Sigmoid colon (tissue), 7 donors: ENCODE data around the gene CIZ1. TPM values are rescaled to one million over a fixed set of nuclear protein-coding genes. Genes with fewer than 3 reads are reported as not detected.

Experiments used
- DNase-seq: peaks from one replicate; pipeline ENCODE4 v3.0.0-alpha.2; 2019
- H3K27ac ChIP-seq, 4 donors: fragments of 200-600 bp; sonication (generic); one replicate each; pipeline ENCODE4 v1.5.1; 2016 to 2019; ENCODE audit warnings: mild to moderate bottlenecking in 1 of 4
- H3K27me3 ChIP-seq, 3 donors: fragments of 200-600 bp; sonication (generic); one replicate each; pipeline ENCODE4 v1.5.1; 2019; ENCODE audit warnings: mild to moderate bottlenecking in 1 of 3
- H3K36me3 ChIP-seq, 4 donors: fragments of 200-600 bp; sonication (generic); one replicate each; pipeline ENCODE4 v1.5.1; 2016 to 2019
- H3K4me1 ChIP-seq, 4 donors: fragments of 200-600 bp; sonication (generic); one replicate each; pipeline ENCODE4 v1.5.1; 2017 to 2019
- H3K4me3 ChIP-seq, 4 donors: fragments of 200-600 bp; sonication (generic); one replicate each; pipeline ENCODE4 v1.5.1; 2017 to 2019; ENCODE audit warnings: mild to moderate bottlenecking in 2 of 4, moderate library complexity in 1 of 4
- H3K9me3 ChIP-seq, 4 donors: fragments of 200-600 bp in 3 of 4; sonication (generic) in 3 of 4; one replicate each; pipeline versions ENCODE4 v1.5.1 to v1.6.1; 2013 to 2019
- EP300 ChIP-seq, 4 donors: sonication (generic); formaldehyde crosslinking; IDR thresholded peaks; one replicate each; pipeline ENCODE4 v1.6.1; 2017; ENCODE audit warnings: antibody characterized with exemption in 4 of 4
- POLR2A ChIP-seq, 2 donors: fragments of 450-650 bp; IDR thresholded peaks; one replicate each; pipeline ENCODE4 v1.6.1; 2016; ENCODE audit warnings: antibody characterized with exemption in 2 of 2, mild to moderate bottlenecking in 2 of 2, moderate library complexity in 2 of 2
- POLR2AphosphoS5 ChIP-seq, 4 donors: sonication (generic); formaldehyde crosslinking; IDR thresholded peaks; one replicate each; pipeline ENCODE4 v1.6.1; 2017; ENCODE audit warnings: antibody characterized with exemption in 4 of 4
- WGBS, 2 donors: extraction: QIAGEN DNeasy Blood & Tissue Kit; methylation state at CpG; one replicate each; pipeline ENCODE4 v1.1.7; 2013; 5-methylcytosine and 5-hydroxymethylcytosine counted together
- intact Hi-C: fragments of 100-400 bp; cut with DNase I; formaldehyde crosslinking; loops from one replicate; pipeline ENCODE4 v1.15.1; 2023
- polyA plus RNA-seq, 3 donors: library from polyadenylated mRNA; stranded (reverse); fragments of 200-250 nt; gene quantifications; one replicate each; pipeline ENCODE4 v1.2.3, GENCODE V29; 2013
- total RNA-seq, 4 donors: library from RNA; depleted of rRNA; stranded (reverse); fragments of >200 nt; gene quantifications; one replicate each; pipeline ENCODE4 v1.1.0, GENCODE V29; 2016
- TF ChIP-seq, protein P1 (sequence below), 4 experiments: fragments of 450-650 bp in 3 of 4; fragments of 200-600 bp in 1 of 4; IDR thresholded peaks; one replicate each; pipeline ENCODE4 v1.5.1; 2016 to 2019; ENCODE audit warnings: antibody characterized with exemption in 4 of 4, mild to moderate bottlenecking in 3 of 4, moderate library complexity in 2 of 4
- donor health status: healthy with polysubstance abuse.
- donor health status: Bipolar disorder and iron deficiency.
- donor health status: healthy.

The CIZ1 gene
- total and polyA plus RNA-seq, 7 donors: 25.7 to 116 (median 60.2) TPM

- TF ChIP-seq POLR2A (IDR thresholded peaks at IDR 0.05): no peak
- TF ChIP-seq, protein P1, sequence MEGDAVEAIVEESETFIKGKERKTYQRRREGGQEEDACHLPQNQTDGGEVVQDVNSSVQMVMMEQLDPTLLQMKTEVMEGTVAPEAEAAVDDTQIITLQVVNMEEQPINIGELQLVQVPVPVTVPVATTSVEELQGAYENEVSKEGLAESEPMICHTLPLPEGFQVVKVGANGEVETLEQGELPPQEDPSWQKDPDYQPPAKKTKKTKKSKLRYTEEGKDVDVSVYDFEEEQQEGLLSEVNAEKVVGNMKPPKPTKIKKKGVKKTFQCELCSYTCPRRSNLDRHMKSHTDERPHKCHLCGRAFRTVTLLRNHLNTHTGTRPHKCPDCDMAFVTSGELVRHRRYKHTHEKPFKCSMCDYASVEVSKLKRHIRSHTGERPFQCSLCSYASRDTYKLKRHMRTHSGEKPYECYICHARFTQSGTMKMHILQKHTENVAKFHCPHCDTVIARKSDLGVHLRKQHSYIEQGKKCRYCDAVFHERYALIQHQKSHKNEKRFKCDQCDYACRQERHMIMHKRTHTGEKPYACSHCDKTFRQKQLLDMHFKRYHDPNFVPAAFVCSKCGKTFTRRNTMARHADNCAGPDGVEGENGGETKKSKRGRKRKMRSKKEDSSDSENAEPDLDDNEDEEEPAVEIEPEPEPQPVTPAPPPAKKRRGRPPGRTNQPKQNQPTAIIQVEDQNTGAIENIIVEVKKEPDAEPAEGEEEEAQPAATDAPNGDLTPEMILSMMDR (IDR thresholded peaks at IDR 0.05): peak in 2 of 4 experiments; percentile 7 to 36
- peak; percentile 80 for DNase-seq
- no peaks in the 10 kb centered on the region for H3K27me3 ChIP-seq
- H3K9me3 ChIP-seq: no peaks in the 10 kb centered on the region
- peaks cover 0 to 39% (median 35%) of the 10 kb centered on the region in 4 donors for H3K4me1 ChIP-seq
- WGBS, 2 donors: 63 to 66% methylated on average over 16 of the region's 16 CpGs
- no peak overlapping the region for H3K4me3 ChIP-seq
- H3K27ac ChIP-seq: no peak overlapping the region
- H3K36me3 ChIP-seq: peaks cover 21 to 48% (median 28%) of the 10 kb centered on the region in 4 donors
- intact Hi-C loops: loop anchor here (5.0 kb wide), 2 partner anchors 67 to 143 kb away; partner anchors contain the start of genes CIZ1 and EEIG1
These were observed 66.3 kb downstream of the CIZ1 start for GRCh38 chr9:128124873-128125579.

DNA sequence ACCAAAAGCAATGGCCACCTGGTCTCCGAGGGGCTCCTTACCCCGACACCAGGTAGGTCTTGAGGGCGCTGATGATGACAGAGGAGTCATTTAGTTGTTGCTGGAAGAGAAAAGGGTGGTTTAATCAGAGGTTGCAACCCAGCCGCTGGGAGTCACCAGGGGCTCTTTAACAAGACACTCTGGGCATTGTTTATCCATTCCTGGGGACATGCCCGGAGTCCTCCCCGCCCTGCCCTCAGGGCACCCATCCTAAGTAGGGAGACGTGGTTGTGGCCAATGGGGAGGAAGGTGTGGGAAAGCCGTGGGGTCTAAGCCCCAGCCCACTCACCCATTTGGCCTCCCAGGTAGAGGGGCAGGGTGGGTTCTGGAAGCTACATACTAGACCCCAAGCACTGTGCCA lies 66.9 kb downstream of the CIZ1 start:
- TF ChIP-seq, protein P1 (IDR thresholded peaks at IDR 0.05): no peak
- TF ChIP-seq EP300 (IDR thresholded peaks at IDR 0.05) (no peak), POLR2A (IDR thresholded peaks at IDR 0.05) (no peak), POLR2AphosphoS5 (IDR thresholded peaks at IDR 0.05) (no peak)
- 80 to 87% methylated on average over 8 of the region's 8 CpGs for WGBS, 2 donors
- Histone ChIP-seq H3K9me3 (no peaks in the 10 kb centered on the region), H3K27ac (no peak overlapping the region), H3K4me1 (peaks cover 0 to 37% (median 34%) of the 10 kb centered on the region in 4 donors), H3K27me3 (no peaks in the 10 kb centered on the region), H3K36me3 (peaks cover 21 to 48% (median 28%) of the 10 kb centered on the region in 4 donors), H3K4me3 (no peak overlapping the region)
- intact Hi-C loops: no loop called here
- DNase-seq: no peak

- peak; percentile 63 for DNase-seq
- Histone ChIP-seq H3K9me3 (no peaks in the 10 kb centered on the region), H3K27me3 (no peaks in the 10 kb centered on the region), H3K4me3 (no peak overlapping the region), H3K4me1 (peaks cover 0 to 28% (median 25%) of the 10 kb centered on the region in 4 donors), H3K27ac (no peak overlapping the region), H3K36me3 (peaks cover 21 to 48% (median 28%) of the 10 kb centered on the region in 4 donors)
- TF ChIP-seq POLR2A (IDR thresholded peaks at IDR 0.05) (no peak), POLR2AphosphoS5 (IDR thresholded peaks at IDR 0.05) (no peak)
- intact Hi-C loops: no loop called here
- 92 to 95% methylated on average over 21 of the region's 21 CpGs for WGBS, 2 donors
These were observed 67.8 kb downstream of the CIZ1 start for GRCh38 chr9:128123451-128124080.

- intact Hi-C loops: no loop called here
- TF ChIP-seq, protein P1 (IDR thresholded peaks at IDR 0.05): no peak
- TF ChIP-seq POLR2A (IDR thresholded peaks at IDR 0.05) (no peak), POLR2AphosphoS5 (IDR thresholded peaks at IDR 0.05) (no peak), EP300 (IDR thresholded peaks at IDR 0.05) (no peak)
- H3K27ac ChIP-seq: no peak overlapping the region
- WGBS, 2 donors: 95 to 96% methylated on average over 24 of the region's 24 CpGs
- H3K4me1 ChIP-seq: peaks cover 0 to 33% (median 28%) of the 10 kb centered on the region in 4 donors
- no peak for DNase-seq
- no peaks in the 10 kb centered on the region for H3K27me3 ChIP-seq
- H3K36me3 ChIP-seq: peaks cover 21 to 48% (median 28%) of the 10 kb centered on the region in 4 donors
- H3K9me3 ChIP-seq: no peaks in the 10 kb centered on the region
- no peak overlapping the region for H3K4me3 ChIP-seq
These were observed 68.6 kb downstream of the CIZ1 start for GRCh38 chr9:128122809-128123175.
